ENCODE measurements around the gene RALGPS1. TPM values are rescaled to one million over a fixed set of nuclear protein-coding genes. Genes with fewer than 3 reads are reported as not detected.

The RALGPS1 gene
- total and polyA plus RNA-seq, 2 of the 8 experiments (the other 6 are each of a cell fraction or from before 2014, with no cell fraction given) = 20.0 to 23.5 TPM

DNA sequence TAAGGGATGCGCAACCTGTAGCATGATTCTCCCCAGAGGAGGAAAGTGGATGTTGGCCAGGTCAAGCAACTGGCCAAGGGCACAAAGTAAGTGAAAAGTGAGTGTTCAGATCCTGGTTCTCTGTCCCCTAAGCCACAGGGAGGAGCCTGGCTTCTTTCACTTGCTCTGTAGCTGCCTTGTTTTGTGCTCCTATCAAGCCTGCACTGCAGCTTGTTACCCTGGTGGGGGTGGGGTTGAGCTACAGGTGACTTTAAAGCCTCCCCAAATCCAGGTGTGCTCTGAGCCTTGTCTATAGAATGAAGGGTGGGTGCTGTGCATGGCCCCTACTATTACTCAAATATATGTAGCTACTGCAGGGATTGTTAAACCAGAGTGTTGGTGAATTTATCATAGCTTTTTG lies 32.9 kb downstream of the RALGPS1 start (continued):
- TF ChIP-seq SIRT6 (IDR thresholded peaks at IDR 0.05; ENCODE audit: low read length) (no peak), RBBP5 (IDR thresholded peaks at IDR 0.05; ENCODE audit: borderline replicate concordance, low read depth, low read length) (no peak), TAF1 (IDR thresholded peaks at IDR 0.05; ENCODE audit: low read depth, low read length) (no peak), MAFK (IDR thresholded peaks at IDR 0.05; ENCODE audit: low read depth, low read length) (no peak), PHF8 (conservative IDR thresholded peaks at IDR 0.05; ENCODE audit: low read depth, low read length) (no peak), POLR2AphosphoS5 (IDR thresholded peaks at IDR 0.05; ENCODE audit: low read depth, low read length) (no peak), SP2 (IDR thresholded peaks at IDR 0.05; ENCODE audit: low read length) (no peak), GABPA (IDR thresholded peaks at IDR 0.05; ENCODE audit: borderline replicate concordance, insufficient read depth, low read length) (no peak)
- TF ChIP-seq, protein P1, sequence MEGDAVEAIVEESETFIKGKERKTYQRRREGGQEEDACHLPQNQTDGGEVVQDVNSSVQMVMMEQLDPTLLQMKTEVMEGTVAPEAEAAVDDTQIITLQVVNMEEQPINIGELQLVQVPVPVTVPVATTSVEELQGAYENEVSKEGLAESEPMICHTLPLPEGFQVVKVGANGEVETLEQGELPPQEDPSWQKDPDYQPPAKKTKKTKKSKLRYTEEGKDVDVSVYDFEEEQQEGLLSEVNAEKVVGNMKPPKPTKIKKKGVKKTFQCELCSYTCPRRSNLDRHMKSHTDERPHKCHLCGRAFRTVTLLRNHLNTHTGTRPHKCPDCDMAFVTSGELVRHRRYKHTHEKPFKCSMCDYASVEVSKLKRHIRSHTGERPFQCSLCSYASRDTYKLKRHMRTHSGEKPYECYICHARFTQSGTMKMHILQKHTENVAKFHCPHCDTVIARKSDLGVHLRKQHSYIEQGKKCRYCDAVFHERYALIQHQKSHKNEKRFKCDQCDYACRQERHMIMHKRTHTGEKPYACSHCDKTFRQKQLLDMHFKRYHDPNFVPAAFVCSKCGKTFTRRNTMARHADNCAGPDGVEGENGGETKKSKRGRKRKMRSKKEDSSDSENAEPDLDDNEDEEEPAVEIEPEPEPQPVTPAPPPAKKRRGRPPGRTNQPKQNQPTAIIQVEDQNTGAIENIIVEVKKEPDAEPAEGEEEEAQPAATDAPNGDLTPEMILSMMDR (IDR thresholded peaks at IDR 0.05; ENCODE audit: control extremely low read depth in 1 of 3, insufficient read depth in 1 of 3, low read depth in 1 of 3, low read length in 3 of 3) = peak; percentile 58 to 82 (median 77)

Data from H1 (cell line).